Neural crest cell (in vitro differentiated cells): ENCODE measurements around the gene LZTS3. TPM values are rescaled to one million over a fixed set of nuclear protein-coding genes. Genes with fewer than 3 reads are reported as not detected.

ENCODE experiments used
- DNase-seq: peaks from one replicate; pipeline ENCODE4 v3.0.0; 2021; ENCODE audit warnings: low read depth, mixed read lengths, low spot score
- H3K27ac Mint-ChIP-seq: one replicate; pipeline ENCODE4 v1.8.0; 2021; ENCODE audit warnings: mild to moderate bottlenecking, mixed read lengths; ENCODE audit not compliant: unreplicated experiment
- H3K27me3 Mint-ChIP-seq: 2 replicates; pipeline ENCODE4 v1.8.0; 2021; ENCODE audit warnings: low read depth, mild to moderate bottlenecking, mixed read lengths
- H3K36me3 Mint-ChIP-seq: 2 replicates; pipeline ENCODE4 v1.8.0; 2021; ENCODE audit warnings: low read depth, mild to moderate bottlenecking, mixed read lengths
- H3K4me1 Mint-ChIP-seq: 2 replicates; pipeline ENCODE4 v1.8.0; 2021; ENCODE audit warnings: mixed read lengths
- H3K4me3 Mint-ChIP-seq: one replicate; pipeline ENCODE4 v1.8.0; 2021; ENCODE audit warnings: mild to moderate bottlenecking, mixed read lengths
- H3K9me3 Mint-ChIP-seq: 2 replicates; pipeline ENCODE4 v1.8.0; 2021; ENCODE audit warnings: mixed read lengths
- total RNA-seq: library from RNA; stranded (reverse); gene quantifications from 2 replicates; pipeline ENCODE4 v1.2.1, GENCODE V29; 2021
- TF ChIP-seq, protein P1 (sequence below): fragments of 200-600 bp; sonication (generic); conservative IDR thresholded peaks from 2 replicates; pipeline ENCODE4 v1.5.0; 2021; ENCODE audit warnings: antibody characterized with exemption, mild to moderate bottlenecking

LZTS3 gene
- total RNA-seq, 1 donor from 2014 or later, result 10.8 TPM

DNA sequence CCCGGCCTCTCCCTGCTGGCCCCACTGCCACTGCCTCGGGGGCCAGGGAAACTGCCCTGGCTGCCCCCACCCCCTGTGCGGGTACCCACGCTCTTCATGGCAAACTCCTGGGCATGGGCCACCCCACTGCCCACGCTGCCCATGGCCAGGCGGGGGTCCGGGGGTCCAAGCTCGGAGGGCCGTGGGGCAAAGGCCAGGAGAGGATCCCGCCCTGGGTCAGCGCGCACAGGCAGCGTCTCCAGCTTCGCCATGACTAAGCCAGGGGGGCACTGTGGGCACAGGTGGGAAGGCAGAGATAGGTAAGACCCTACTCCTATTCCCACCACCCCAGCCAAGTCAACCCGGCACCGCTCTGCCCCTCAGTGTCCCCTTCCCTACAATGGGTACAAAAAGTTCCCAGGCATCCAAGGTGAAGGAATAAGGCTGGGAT is 6.4 kb downstream of the LZTS3 start:
- peaks cover 2% of the 10 kb centered on the region for H3K4me1 Mint-ChIP-seq
- no peak overlapping the region for H3K4me3 Mint-ChIP-seq
- TF ChIP-seq, protein P1, sequence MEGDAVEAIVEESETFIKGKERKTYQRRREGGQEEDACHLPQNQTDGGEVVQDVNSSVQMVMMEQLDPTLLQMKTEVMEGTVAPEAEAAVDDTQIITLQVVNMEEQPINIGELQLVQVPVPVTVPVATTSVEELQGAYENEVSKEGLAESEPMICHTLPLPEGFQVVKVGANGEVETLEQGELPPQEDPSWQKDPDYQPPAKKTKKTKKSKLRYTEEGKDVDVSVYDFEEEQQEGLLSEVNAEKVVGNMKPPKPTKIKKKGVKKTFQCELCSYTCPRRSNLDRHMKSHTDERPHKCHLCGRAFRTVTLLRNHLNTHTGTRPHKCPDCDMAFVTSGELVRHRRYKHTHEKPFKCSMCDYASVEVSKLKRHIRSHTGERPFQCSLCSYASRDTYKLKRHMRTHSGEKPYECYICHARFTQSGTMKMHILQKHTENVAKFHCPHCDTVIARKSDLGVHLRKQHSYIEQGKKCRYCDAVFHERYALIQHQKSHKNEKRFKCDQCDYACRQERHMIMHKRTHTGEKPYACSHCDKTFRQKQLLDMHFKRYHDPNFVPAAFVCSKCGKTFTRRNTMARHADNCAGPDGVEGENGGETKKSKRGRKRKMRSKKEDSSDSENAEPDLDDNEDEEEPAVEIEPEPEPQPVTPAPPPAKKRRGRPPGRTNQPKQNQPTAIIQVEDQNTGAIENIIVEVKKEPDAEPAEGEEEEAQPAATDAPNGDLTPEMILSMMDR, result no peak
- H3K9me3 Mint-ChIP-seq, result no peaks in the 10 kb centered on the region
- no peaks in the 10 kb centered on the region for H3K36me3 Mint-ChIP-seq
- DNase-seq, result no peak
- H3K27me3 Mint-ChIP-seq, result peaks cover 18% of the 10 kb centered on the region
- no peak overlapping the region for H3K27ac Mint-ChIP-seq

DNA sequence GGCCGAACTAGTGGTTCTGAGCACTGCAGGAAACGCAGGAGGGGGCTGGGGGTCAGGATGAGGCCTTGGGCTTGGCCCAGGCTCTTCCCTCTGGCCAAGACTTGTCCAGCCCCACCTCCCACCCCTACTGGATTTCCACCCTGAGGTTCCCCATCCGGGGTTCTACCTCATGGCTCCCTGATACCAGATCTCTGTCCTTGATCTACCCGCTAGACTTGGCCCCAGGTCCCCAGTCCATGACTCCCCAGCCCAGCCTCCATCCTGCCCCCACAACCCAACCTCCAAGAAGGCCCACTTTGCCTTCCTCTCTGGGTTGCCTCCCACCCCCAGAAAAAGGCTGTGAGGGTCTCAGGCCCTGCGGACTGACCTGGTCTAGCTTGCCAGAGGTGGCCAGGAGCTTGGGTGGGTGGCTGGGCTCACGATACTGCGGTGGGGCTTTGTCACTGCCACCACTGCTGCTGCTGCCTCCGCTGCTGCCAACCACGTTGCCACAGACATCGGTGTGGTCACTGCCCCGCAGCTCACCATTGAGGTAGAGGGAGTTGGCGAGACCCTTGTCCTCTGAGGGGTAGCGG is 6.9 kb downstream of the LZTS3 start:
- no peak for DNase-seq
- Mint-ChIP-seq H3K9me3 (no peaks in the 10 kb centered on the region), H3K27ac (no peak overlapping the region), H3K27me3 (peaks cover 16% of the 10 kb centered on the region), H3K36me3 (no peaks in the 10 kb centered on the region), H3K4me1 (no peaks in the 10 kb centered on the region), H3K4me3 (no peak overlapping the region)
- TF ChIP-seq, protein P1, result no peak

DNA sequence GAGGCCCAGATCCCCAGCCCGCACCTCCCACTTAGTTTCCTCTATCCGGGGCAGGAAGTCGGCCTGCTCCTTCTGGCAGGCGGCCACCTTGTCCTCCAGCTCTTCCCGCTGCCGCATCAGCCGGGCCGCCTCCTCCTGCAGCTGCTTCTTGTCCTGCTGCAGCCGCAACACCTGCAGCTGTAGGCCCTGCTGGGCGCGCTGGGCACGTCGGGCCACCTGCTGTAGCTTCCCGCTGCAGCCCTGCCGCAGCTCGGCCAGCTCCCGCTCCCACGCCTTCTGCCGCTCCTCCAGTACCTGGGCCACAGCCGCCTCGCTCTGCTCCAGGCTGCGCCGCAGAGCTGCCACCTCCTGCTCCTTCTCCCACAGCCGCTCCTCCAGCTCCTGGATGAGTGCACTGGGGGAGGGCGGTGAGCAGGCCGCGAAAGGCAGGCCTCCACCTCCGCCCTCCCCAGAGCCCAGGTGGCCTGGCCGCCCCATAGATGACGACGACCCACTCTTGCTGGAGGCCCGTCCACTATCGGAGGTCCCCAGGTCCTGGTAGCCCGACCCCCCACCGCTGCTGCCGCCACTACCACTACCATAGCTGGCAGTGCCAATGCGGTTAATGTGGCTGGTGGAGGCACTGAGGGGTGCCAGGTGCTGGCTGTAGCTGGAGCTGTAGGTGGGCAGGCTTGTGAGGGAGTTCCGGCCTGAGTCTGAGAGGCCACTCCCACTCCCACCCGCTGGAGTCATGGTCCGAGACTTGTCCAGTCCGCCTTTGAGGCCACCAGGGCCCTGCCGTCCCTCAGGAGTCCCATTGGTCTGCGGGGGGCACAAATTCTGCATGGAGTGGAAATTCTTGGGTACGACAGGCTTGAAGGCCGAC is 7.6 kb downstream of the LZTS3 start:
- no peak for DNase-seq
- H3K27me3 Mint-ChIP-seq, result peaks cover 16% of the 10 kb centered on the region
- no peaks in the 10 kb centered on the region for H3K9me3 Mint-ChIP-seq
- H3K4me3 Mint-ChIP-seq, result no peak overlapping the region
- H3K36me3 Mint-ChIP-seq, result no peaks in the 10 kb centered on the region
- no peaks in the 10 kb centered on the region for H3K4me1 Mint-ChIP-seq
- TF ChIP-seq, protein P1, result no peak
- H3K27ac Mint-ChIP-seq, result no peak overlapping the region

DNA sequence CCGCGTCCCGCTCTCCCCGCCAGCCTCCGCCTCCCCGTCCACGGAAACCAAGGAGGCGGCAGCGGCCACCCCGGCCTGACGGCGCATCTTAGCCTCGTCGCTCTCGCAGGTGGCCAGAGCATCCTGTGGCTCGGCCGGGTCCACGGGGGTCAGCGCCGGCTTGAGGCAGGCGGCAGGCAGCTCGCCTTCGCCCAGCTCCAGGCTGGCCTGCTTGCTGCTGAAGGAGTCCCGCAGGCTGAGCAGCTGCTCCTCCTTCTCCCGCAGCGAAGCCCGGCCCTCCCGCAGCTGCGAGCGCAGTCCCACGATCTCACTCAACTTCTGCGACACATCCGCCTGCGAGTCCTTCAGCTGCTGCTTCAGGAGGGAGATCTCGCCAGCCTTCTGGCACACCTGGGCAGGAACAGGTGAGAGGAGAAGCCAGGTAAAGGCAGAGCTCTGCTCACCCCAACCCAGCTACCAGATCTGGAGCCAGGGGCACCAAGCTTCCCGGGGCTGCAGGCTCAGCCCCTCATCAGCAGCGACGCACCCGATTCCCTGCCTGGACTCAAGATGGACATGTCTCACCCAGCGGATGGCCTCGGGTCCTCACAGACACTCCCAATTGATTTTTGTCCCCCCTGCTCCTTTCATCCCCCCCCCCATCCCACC is 8.5 kb downstream of the LZTS3 start:
- H3K36me3 Mint-ChIP-seq, result no peaks in the 10 kb centered on the region
- peaks cover 16% of the 10 kb centered on the region for H3K27me3 Mint-ChIP-seq
- TF ChIP-seq, protein P1, result no peak
- no peak overlapping the region for H3K4me3 Mint-ChIP-seq
- peaks cover 1% of the 10 kb centered on the region for H3K4me1 Mint-ChIP-seq
- DNase-seq, result no peak
- no peaks in the 10 kb centered on the region for H3K9me3 Mint-ChIP-seq
- H3K27ac Mint-ChIP-seq, result no peak overlapping the region

DNA sequence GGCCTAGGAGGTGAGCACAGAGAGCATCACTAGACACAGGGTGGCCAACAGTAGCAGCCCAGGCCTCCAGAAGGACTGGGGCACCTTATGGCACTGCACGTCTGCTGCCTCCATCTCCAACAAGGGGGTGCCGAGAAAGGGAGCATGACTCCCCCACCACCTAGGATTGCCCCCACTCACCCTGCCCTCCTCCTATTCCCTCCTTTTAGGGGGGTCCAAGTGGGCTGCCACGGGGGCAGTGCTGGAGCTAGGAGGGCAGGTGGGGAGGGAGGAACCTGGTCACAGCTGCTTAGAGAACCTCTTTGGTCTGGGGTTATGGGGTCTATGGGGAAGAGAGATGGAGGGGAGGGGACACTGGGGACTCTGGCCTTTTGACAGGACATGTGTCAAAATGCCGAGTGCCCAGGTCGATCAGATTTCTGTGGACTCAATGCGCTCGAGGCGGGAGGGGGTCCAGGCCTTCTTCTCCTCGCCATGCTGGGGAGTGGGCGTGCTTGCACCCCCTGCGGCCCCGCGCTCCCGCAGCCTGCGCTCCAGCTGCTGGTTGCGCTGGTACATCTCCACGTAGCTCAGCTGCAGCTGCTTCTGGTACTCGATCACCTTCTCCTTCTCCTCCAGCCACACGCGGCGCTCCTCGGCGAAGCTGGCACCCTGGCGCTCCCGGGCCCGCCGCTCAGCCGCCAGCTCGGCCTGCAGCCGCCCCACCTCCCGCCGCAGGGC is 9.1 kb downstream of the LZTS3 start:
- Mint-ChIP-seq H3K9me3 (no peaks in the 10 kb centered on the region), H3K4me3 (peak overlapping the region; percentile 23), H3K27ac (no peak overlapping the region), H3K36me3 (no peaks in the 10 kb centered on the region), H3K27me3 (peaks cover 13% of the 10 kb centered on the region), H3K4me1 (peaks cover 7% of the 10 kb centered on the region)
- no peak for DNase-seq
- TF ChIP-seq, protein P1, result no peak
